ENCODE data around the gene FNDC8. TPM values are rescaled to one million over a fixed set of nuclear protein-coding genes. Genes with fewer than 3 reads are reported as not detected.
"Not testable (repeated sequence)": the region's sequence is repeated elsewhere in the genome, so short reads cannot be mapped to it uniquely, and the experiment has no call there.

FNDC8 gene
- total and polyA plus RNA-seq, 2 donors (not counting 1 experiment from before 2014, with no cell fraction given), result not detected

DNA sequence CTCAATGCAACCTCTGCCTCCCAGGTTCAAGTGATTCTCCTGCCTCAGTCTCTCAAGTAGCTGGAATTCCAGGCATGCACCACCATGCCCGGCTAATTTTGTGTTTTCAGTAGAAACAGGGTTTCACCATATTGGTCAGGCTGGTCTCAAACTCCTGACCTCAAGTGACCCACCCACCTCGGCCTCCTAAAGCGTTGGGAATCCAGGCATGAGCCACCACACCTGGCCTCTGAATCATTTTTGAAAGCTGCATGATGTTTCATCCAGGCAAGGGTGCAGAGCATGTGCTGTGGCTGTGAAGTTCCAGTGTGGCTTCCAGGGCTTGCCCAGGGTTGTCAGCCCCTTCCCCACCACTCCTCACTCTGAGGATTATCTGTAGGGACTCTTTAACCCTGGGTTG lies 50.9 kb downstream of the FNDC8 start:
- DNase-seq; ATAC-seq (ENCODE audit: low read depth); intact Hi-C loops (cut with micrococcal nuclease); H3K9ac ChIP-seq (ENCODE audit: low read length); H3K9me3 Mint-ChIP-seq (ENCODE audit: insufficient read depth); H2AFZ ChIP-seq (ENCODE audit: insufficient read depth, low read depth, low read length, poor library complexity, severe bottlenecking); H3K4me1 Mint-ChIP-seq; H3K27ac Mint-ChIP-seq; H3K36me3 ChIP-seq (replicated peaks in 1 of 2; ENCODE audit: control extremely low read depth in 1 of 2, control insufficient read depth in 1 of 2, extremely low read depth in 1 of 2, insufficient read depth in 2 of 2, low read length in 1 of 2); H3K4me1 ChIP-seq (ENCODE audit: control insufficient read depth in 2 of 2, insufficient read depth in 2 of 2, low read length in 2 of 2); H3K4me3 ChIP-seq (ENCODE audit: control extremely low read depth in 1 of 5, extremely low read depth in 1 of 5, insufficient read depth in 1 of 5, low read depth in 2 of 5, low read length in 4 of 5); H3K4me3 Mint-ChIP-seq; H3K4me2 ChIP-seq (replicated peaks; ENCODE audit: low read depth, low read length, poor library complexity, severe bottlenecking); H3K79me2 ChIP-seq (ENCODE audit: control insufficient read depth, insufficient read depth, low read length); H3K9me3 ChIP-seq (ENCODE audit: control extremely low read depth in 1 of 3, control insufficient read depth in 2 of 3, insufficient read depth in 1 of 3, low read length in 2 of 3); H4K20me1 ChIP-seq (ENCODE audit: control insufficient read depth, insufficient read depth, low read length, poor library complexity, severe bottlenecking); H3K27me3 ChIP-seq (replicated peaks in 1 of 4; ENCODE audit: control extremely low read depth in 1 of 4, control insufficient read depth in 3 of 4, insufficient read depth in 4 of 4, low read length in 3 of 4); H3K27ac ChIP-seq (ENCODE audit: low read length in 2 of 2): not testable (repeated sequence)
- CTCF ChIA-PET, result interaction anchor here (1.0 to 1.3 kb wide), 3 partner anchors 361 to 575 kb away, joined by 3 to 5 read pairs (median 3); no protein-coding TSS in a partner anchor
- POLR2A ChIA-PET, result interaction anchor here (0.6 kb wide), 1 partner anchor 162 kb away, joined by 5 read pairs; no protein-coding TSS in a partner anchor
- WGBS (ENCODE audit: insufficient coverage), result 93% methylated on average over 2 of the region's 3 CpGs
- peaks cover 22% of the 10 kb centered on the region for H3K27me3 Mint-ChIP-seq

DNA sequence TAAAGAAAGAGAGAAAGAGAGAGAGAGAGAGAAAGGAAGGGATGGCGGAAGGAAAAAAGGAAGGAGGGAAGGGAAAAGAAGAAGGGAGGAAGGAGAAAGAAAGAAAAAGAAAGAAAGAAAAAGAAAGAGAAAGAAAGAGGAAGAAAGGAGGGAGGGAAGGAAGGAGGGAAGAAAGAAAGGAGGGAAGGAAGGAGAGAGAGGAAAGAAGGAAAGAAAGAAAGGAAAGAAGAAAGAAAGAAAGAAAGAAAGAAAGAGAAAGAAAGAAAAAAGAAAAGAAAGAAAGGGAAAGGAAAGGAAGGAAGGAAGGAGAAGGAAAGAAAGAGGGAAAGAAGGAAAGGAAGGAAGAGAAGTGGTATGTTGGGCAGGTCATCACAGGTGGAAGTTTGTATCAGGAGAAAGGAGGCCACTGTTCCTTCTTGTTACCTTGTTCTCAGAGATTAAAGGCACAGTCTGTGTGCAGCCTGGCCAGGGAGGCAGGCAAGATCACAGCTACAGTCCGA lies 53.5 kb downstream of the FNDC8 start:
- Mint-ChIP-seq H3K27me3 (peaks cover 22% of the 10 kb centered on the region), H3K27ac (no peak overlapping the region), H3K4me1 (no peaks in the 10 kb centered on the region), H3K9me3 (ENCODE audit: insufficient read depth) (no peaks in the 10 kb centered on the region), H3K4me3 (no peak overlapping the region)
- ChIA-PET POLR2A (no interaction called here), CTCF (no interaction called here)
- intact Hi-C loops (cut with micrococcal nuclease), result no loop called here
- no peaks in the 10 kb centered on the region for H4K20me1 ChIP-seq (ENCODE audit: control insufficient read depth, insufficient read depth, low read length, poor library complexity, severe bottlenecking)
- H3K9ac ChIP-seq (ENCODE audit: low read length), result no peak overlapping the region
- no peaks in the 10 kb centered on the region for H3K79me2 ChIP-seq (ENCODE audit: control insufficient read depth, insufficient read depth, low read length)
- no peak overlapping the region for H3K4me3 ChIP-seq (ENCODE audit: control extremely low read depth in 1 of 5, extremely low read depth in 1 of 5, insufficient read depth in 1 of 5, low read depth in 2 of 5, low read length in 4 of 5)
- H3K9me3 ChIP-seq (ENCODE audit: control extremely low read depth in 1 of 3, control insufficient read depth in 2 of 3, insufficient read depth in 1 of 3, low read length in 2 of 3), result no peaks in the 10 kb centered on the region
- H2AFZ ChIP-seq (ENCODE audit: insufficient read depth, low read depth, low read length, poor library complexity, severe bottlenecking), result no peak overlapping the region
- no peak overlapping the region for H3K27ac ChIP-seq (ENCODE audit: low read length in 2 of 2)
- TF ChIP-seq EZH2 (IDR thresholded peaks at IDR 0.05; ENCODE audit: borderline replicate concordance, insufficient read depth, low read depth, low read length, poor library complexity, severe bottlenecking), result no peak
- TF ChIP-seq, protein P1, sequence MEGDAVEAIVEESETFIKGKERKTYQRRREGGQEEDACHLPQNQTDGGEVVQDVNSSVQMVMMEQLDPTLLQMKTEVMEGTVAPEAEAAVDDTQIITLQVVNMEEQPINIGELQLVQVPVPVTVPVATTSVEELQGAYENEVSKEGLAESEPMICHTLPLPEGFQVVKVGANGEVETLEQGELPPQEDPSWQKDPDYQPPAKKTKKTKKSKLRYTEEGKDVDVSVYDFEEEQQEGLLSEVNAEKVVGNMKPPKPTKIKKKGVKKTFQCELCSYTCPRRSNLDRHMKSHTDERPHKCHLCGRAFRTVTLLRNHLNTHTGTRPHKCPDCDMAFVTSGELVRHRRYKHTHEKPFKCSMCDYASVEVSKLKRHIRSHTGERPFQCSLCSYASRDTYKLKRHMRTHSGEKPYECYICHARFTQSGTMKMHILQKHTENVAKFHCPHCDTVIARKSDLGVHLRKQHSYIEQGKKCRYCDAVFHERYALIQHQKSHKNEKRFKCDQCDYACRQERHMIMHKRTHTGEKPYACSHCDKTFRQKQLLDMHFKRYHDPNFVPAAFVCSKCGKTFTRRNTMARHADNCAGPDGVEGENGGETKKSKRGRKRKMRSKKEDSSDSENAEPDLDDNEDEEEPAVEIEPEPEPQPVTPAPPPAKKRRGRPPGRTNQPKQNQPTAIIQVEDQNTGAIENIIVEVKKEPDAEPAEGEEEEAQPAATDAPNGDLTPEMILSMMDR (IDR thresholded peaks at IDR 0.05), result peak; percentile 8
- WGBS (ENCODE audit: insufficient coverage), result 92% methylated on average over 2 of the region's 2 CpGs
- H3K4me1 ChIP-seq (ENCODE audit: control insufficient read depth in 2 of 2, insufficient read depth in 2 of 2, low read length in 2 of 2), result no peaks in the 10 kb centered on the region
- ATAC-seq (ENCODE audit: low read depth), result no peak
- DNase-seq, result no peak
- no peaks in the 10 kb centered on the region for H3K36me3 ChIP-seq (replicated peaks in 1 of 2; ENCODE audit: control extremely low read depth in 1 of 2, control insufficient read depth in 1 of 2, extremely low read depth in 1 of 2, insufficient read depth in 2 of 2, low read length in 1 of 2)
- peaks cover 0 to 6% (median 0%) of the 10 kb centered on the region in 4 experiments for H3K27me3 ChIP-seq (replicated peaks in 1 of 4; ENCODE audit: control extremely low read depth in 1 of 4, control insufficient read depth in 3 of 4, insufficient read depth in 4 of 4, low read length in 3 of 4)
- no peak overlapping the region for H3K4me2 ChIP-seq (replicated peaks; ENCODE audit: low read depth, low read length, poor library complexity, severe bottlenecking)
